ENCODE data around the gene CEP95. TPM values are rescaled to one million over a fixed set of nuclear protein-coding genes. Genes with fewer than 3 reads are reported as not detected.

CEP95 gene
- total and polyA plus RNA-seq, 2 of the 13 experiments (the other 11 are each of a cell fraction or from before 2014, with no cell fraction given), result 65.9 to 68.8 TPM

DNA sequence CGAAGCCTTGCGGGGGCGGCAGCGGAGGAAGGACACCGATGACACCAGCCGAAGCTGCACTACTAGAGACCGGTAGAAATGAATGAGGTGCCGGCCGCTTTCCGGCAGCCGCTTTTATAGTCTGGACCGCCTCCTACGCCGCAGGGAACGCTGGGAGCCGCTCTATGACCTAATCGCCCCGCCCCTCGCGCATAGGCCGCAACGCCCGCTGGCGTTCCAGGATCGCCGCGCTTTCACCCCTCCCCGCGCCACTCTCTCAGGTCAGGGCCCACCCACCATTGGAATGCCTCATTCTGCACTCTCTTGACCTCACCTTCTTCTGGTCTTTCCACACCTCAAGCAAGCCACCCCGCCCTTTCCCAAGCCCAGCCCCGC lies 589 bp upstream of the CEP95 start, which contains the start of gene DDX5 (continued):
- TF ChIP-seq ETS1 (CRISPR knock-in tag; IDR thresholded peaks at IDR 0.05), result peak; percentile 29
- no peak for TF ChIP-seq EP300 (IDR thresholded peaks at IDR 0.05; ENCODE audit: low read depth in 2 of 2, low read length in 2 of 2)
- no peak for TF ChIP-seq EP300 (CRISPR knock-in tag; IDR thresholded peaks at IDR 0.05; ENCODE audit: borderline replicate concordance)
- TF ChIP-seq POLR2AphosphoS2 (IDR thresholded peaks at IDR 0.05; ENCODE audit: low read depth, low read length), result peak; percentile 99
- peak; percentile 76 for TF ChIP-seq RBM22 (optimal IDR thresholded peaks at IDR 0.05; ENCODE audit: low read length)
- TF ChIP-seq ZNF558 (CRISPR knock-in tag; IDR thresholded peaks at IDR 0.05; ENCODE audit: borderline replicate concordance), result peak; percentile 40
- TF ChIP-seq, protein P1, sequence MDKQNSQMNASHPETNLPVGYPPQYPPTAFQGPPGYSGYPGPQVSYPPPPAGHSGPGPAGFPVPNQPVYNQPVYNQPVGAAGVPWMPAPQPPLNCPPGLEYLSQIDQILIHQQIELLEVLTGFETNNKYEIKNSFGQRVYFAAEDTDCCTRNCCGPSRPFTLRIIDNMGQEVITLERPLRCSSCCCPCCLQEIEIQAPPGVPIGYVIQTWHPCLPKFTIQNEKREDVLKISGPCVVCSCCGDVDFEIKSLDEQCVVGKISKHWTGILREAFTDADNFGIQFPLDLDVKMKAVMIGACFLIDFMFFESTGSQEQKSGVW (CRISPR knock-in tag; IDR thresholded peaks at IDR 0.05; ENCODE audit: borderline replicate concordance), result peak; percentile 8; the same call in 1 of the 2 replicates
- TF ChIP-seq FIP1L1 (IDR thresholded peaks at IDR 0.05; ENCODE audit: borderline replicate concordance, insufficient read depth, low read depth, low read length), result peak; percentile 24; the same call in 1 of the 2 replicates
- no peak for TF ChIP-seq ZBTB7B (CRISPR knock-in tag; IDR thresholded peaks at IDR 0.05)
- TF ChIP-seq, protein P2, sequence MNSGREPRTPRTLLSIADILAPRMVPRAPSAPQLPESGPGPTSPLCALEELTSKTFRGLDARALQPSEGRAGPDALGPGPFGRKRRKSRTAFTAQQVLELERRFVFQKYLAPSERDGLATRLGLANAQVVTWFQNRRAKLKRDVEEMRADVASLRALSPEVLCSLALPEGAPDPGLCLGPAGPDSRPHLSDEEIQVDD (CRISPR knock-in tag; IDR thresholded peaks at IDR 0.05; ENCODE audit: borderline replicate concordance), result peak; percentile 61; the same call in 1 of the 2 replicates
- 0 out of 2 replicates have a peak, but pooled peaks have one; percentile 7 for TF ChIP-seq NPAS2 (CRISPR knock-in tag; IDR thresholded peaks at IDR 0.05; ENCODE audit: borderline replicate concordance)
- peak; percentile 42 for TF ChIP-seq ZEB1 (IDR thresholded peaks at IDR 0.05; ENCODE audit: insufficient replicate concordance, low read depth)
- 0 out of 2 replicates have a peak, but pooled peaks have one; percentile 28 for TF ChIP-seq RELA (CRISPR knock-in tag; IDR thresholded peaks at IDR 0.05)
- peak; percentile 97 for TF ChIP-seq DR1 (CRISPR knock-in tag; IDR thresholded peaks at IDR 0.05)
- no peak for TF ChIP-seq ZNF678 (CRISPR knock-in tag; IDR thresholded peaks at IDR 0.05)
- no peak for TF ChIP-seq ESRRA (CRISPR knock-in tag; IDR thresholded peaks at IDR 0.05; ENCODE audit: low read depth)
- TF ChIP-seq SNAPC2 (CRISPR knock-in tag; IDR thresholded peaks at IDR 0.05), result no peak
- peak; percentile 93 for TF ChIP-seq HOXD1 (CRISPR knock-in tag; IDR thresholded peaks at IDR 0.05)
- peak in 1 of 2 experiments; percentile 34; a peak in 2 of 4 replicates for TF ChIP-seq NR2F1 (CRISPR knock-in tag; IDR thresholded peaks at IDR 0.05)
- peak; percentile 11 for TF ChIP-seq TAF15 (IDR thresholded peaks at IDR 0.05; ENCODE audit: low read depth, low read length, poor library complexity, severe bottlenecking)
- no peak; the same call in 1 of the 2 replicates for TF ChIP-seq ATAD3A (CRISPR knock-in tag; IDR thresholded peaks at IDR 0.05)
- TF ChIP-seq, protein P3, sequence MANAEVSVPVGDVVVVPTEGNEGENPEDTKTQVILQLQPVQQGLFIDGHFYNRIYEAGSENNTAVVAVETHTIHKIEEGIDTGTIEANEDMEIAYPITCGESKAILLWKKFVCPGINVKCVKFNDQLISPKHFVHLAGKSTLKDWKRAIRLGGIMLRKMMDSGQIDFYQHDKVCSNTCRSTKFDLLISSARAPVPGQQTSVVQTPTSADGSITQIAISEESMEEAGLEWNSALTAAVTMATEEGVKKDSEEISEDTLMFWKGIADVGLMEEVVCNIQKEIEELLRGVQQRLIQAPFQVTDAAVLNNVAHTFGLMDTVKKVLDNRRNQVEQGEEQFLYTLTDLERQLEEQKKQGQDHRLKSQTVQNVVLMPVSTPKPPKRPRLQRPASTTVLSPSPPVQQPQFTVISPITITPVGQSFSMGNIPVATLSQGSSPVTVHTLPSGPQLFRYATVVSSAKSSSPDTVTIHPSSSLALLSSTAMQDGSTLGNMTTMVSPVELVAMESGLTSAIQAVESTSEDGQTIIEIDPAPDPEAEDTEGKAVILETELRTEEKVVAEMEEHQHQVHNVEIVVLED (CRISPR knock-in tag; IDR thresholded peaks at IDR 0.05; ENCODE audit: borderline replicate concordance), result no peak
- peak; percentile 93 for TF ChIP-seq ZFY (CRISPR knock-in tag; IDR thresholded peaks at IDR 0.05)
- TF ChIP-seq SNRNP70 (IDR thresholded peaks at IDR 0.05; ENCODE audit: low read depth, low read length), result no peak
- no peak for TF ChIP-seq SP1 (IDR thresholded peaks at IDR 0.05)
- peak; percentile 82 for TF ChIP-seq SP1 (CRISPR knock-in tag; IDR thresholded peaks at IDR 0.05)

Measured in HepG2 (cell line).